Measurements from ENCODE around the gene GSTM5. TPM values are rescaled to one million over a fixed set of nuclear protein-coding genes. Genes with fewer than 3 reads are reported as not detected.
"Not testable (repeated sequence)": the region's sequence is repeated elsewhere in the genome, so short reads cannot be mapped to it uniquely, and the experiment has no call there.

Gene GSTM5
- total and polyA plus RNA-seq, 3 donors from 2014 or later = 5.5 to 10.6 (median 6.5) TPM

DNA sequence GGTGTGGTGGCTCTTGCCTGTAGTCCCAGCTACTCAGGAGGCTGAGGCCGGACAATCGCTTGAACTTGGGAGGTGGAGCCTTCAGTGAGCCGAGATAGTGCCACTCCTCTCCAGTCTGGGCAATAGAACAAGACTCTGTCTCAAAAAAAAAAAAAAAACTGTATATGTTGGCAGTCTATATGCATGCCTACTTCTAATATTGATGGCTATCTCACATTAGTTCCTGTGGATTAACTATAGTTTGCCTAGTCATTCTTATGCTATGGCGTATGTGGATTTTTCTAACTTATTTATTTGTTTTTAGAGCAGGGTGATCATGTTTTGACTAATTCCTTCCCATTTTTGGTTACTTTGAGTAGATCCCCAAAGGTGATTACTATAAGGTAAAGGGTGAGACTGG is 15.0 kb upstream of the GSTM5 start:
- no peak for DNase-seq
- Histone ChIP-seq H3K27me3 (no peaks in the 10 kb centered on the region), H3K36me3 (ENCODE audit: low read depth, missing control alignments) (no peaks in the 10 kb centered on the region), H3K9me3 (no peaks in the 10 kb centered on the region), H3K4me1 (no peaks in the 10 kb centered on the region), H3K27ac (no peak overlapping the region), H3K4me3 (no peak overlapping the region)
- intact Hi-C loops (cut with DNase I; ENCODE audit: low total_unique reads) = no loop called here
- WGBS, 2 donors = no CpG with 5 or more reads among the region's 4 CpGs
- no peak for TF ChIP-seq POLR2A (IDR thresholded peaks at IDR 0.05)

DNA sequence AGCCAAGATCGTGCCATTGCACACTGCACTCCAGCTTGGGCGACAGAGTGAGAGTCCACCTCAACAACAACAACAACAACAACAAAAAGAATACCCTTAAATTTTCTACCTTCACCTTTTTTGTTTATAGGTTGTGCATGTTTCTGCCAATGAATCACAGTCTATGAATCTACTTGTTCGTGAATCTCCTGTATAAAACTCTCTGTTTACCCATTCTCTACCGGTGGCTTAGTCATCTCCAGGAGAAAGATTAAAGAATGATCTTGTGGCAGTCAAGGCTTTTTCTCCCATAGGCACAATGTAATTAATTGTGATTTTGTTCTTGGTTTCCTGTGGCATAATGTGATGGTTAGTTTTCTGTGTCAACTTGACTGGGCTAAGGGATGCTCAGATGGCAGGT is 14.2 kb upstream of the GSTM5 start:
- intact Hi-C loops (cut with DNase I; ENCODE audit: low total_unique reads); DNase-seq; H3K27ac ChIP-seq; H3K27me3 ChIP-seq; H3K36me3 ChIP-seq (ENCODE audit: low read depth, missing control alignments); H3K9me3 ChIP-seq; H3K4me3 ChIP-seq; H3K4me1 ChIP-seq: not testable (repeated sequence)
- no CpG with 5 or more reads among the region's 4 CpGs for WGBS, 2 donors

DNA sequence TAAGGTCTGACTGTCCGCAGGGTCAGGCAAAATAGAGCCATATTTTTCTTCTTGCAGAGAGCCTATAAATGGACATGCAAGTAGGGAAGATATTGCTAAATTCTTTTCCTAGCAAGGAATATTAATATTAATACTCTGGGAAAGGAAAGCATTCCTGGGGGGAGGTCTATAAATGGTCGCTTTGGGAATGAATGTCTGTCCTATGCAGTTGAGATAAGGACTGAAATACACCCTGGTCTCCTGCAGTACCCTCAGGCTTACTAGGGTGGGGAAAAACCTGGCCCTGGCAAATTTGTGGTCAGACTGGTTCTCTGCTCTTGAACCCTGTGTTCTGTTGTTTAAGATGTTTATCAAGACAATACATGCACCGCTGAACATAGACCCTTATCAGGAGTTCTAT is 9.1 kb upstream of the GSTM5 start:
- H3K9me3 ChIP-seq; H3K27ac ChIP-seq; H3K27me3 ChIP-seq; DNase-seq; H3K4me1 ChIP-seq; H3K36me3 ChIP-seq (ENCODE audit: low read depth, missing control alignments); intact Hi-C loops (cut with DNase I; ENCODE audit: low total_unique reads); H3K4me3 ChIP-seq: not testable (repeated sequence)
- WGBS, 2 donors = 87 to 91% methylated on average over 3 of the region's 3 CpGs

- H3K4me3 ChIP-seq = no peak overlapping the region
- H3K36me3 ChIP-seq (ENCODE audit: low read depth, missing control alignments) = no peaks in the 10 kb centered on the region
- no peak for DNase-seq
- no peaks in the 10 kb centered on the region for H3K4me1 ChIP-seq
- H3K27ac ChIP-seq = no peak overlapping the region
- intact Hi-C loops (cut with DNase I; ENCODE audit: low total_unique reads) = no loop called here
- H3K9me3 ChIP-seq = no peaks in the 10 kb centered on the region
- 66 to 76% methylated on average over 8 of the region's 8 CpGs for WGBS, 2 donors
- no peaks in the 10 kb centered on the region for H3K27me3 ChIP-seq
- TF ChIP-seq CTCF (IDR thresholded peaks at IDR 0.05) (no peak), POLR2A (IDR thresholded peaks at IDR 0.05) (no peak)
These were observed 7.9 kb upstream of the GSTM5 start for GRCh38 chr1:109704173-109704572.

GRCh38 chr1:109705411-109705810 is 6.6 kb upstream of the GSTM5 start:
- Histone ChIP-seq H3K36me3 (ENCODE audit: low read depth, missing control alignments) (no peaks in the 10 kb centered on the region), H3K9me3 (no peaks in the 10 kb centered on the region), H3K4me3 (no peak overlapping the region), H3K27ac (no peak overlapping the region), H3K27me3 (no peaks in the 10 kb centered on the region), H3K4me1 (no peaks in the 10 kb centered on the region)
- TF ChIP-seq POLR2A (IDR thresholded peaks at IDR 0.05) (no peak), CTCF (IDR thresholded peaks at IDR 0.05) (no peak)
- 90 to 91% methylated on average over 4 of the region's 4 CpGs for WGBS, 2 donors
- DNase-seq = no peak
- intact Hi-C loops (cut with DNase I; ENCODE audit: low total_unique reads) = no loop called here

DNA sequence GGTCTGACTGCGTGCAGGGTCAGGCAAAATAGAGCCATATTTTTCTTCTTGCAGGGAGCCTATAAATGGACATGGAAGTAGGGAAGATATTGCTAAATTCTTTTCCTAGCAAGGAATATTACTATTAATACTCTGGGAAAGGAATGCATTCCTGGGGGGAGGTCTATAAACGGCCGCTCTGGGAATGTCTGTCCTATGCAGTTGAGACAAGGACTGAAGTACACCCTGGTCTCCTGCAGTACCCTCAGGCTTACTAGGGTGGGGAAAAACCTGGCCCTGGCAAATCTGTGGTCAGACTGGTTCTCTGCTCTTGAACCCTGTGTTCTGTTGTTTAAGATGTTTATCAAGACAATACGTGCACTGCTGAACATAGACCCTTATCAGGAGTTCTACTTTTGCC is 3.1 kb upstream of the GSTM5 start:
- H3K27me3 ChIP-seq; H3K9me3 ChIP-seq; H3K36me3 ChIP-seq (ENCODE audit: low read depth, missing control alignments); H3K4me3 ChIP-seq; H3K27ac ChIP-seq; intact Hi-C loops (cut with DNase I; ENCODE audit: low total_unique reads); H3K4me1 ChIP-seq; DNase-seq: not testable (repeated sequence)
- WGBS, 2 donors = 67 to 73% methylated on average over 4 of the region's 4 CpGs

DNA sequence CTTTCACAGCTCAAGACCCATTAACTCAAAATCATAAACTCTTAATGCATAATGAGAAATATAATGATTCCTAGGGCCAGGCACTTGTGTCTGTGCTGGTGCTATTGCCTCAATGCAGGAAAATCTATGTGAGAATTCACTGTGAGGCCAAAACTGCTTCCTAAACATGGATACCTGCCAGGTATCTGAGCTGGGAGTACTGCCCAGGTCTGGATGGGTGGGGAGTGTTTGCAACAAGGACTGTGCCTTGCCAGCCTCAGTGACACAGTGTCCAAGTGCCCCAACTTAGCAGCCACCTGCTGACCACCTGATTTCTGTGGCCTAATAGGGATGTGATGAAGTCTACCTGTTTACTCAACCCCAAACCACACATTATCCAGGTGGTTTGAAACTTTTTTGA is 2.2 kb upstream of the GSTM5 start:
- DNase-seq; H3K4me3 ChIP-seq; intact Hi-C loops (cut with DNase I; ENCODE audit: low total_unique reads); H3K27me3 ChIP-seq; H3K36me3 ChIP-seq (ENCODE audit: low read depth, missing control alignments); H3K9me3 ChIP-seq; H3K4me1 ChIP-seq; H3K27ac ChIP-seq: not testable (repeated sequence)

Measured in testis (tissue), 3 donors.